Astrocyte (in vitro differentiated cells and primary cell): ENCODE measurements around the gene LNX2.

Experiments used
- CTCF ChIP-seq: IDR thresholded peaks from 2 replicates; pipeline ENCODE4 v1.5.1; 2011; ENCODE audit warnings: low read depth, mild to moderate bottlenecking, inconsistent platforms, low read length, moderate library complexity; ENCODE audit not compliant: insufficient read depth
- EZH2 ChIP-seq: IDR thresholded peaks from 2 replicates; pipeline ENCODE4 v1.6.1; 2012; ENCODE audit warnings: mild to moderate bottlenecking, low read length, inconsistent platforms; ENCODE audit not compliant: insufficient read depth

- TF ChIP-seq CTCF, result no peak
- TF ChIP-seq EZH2, result no peak
These were observed 54.5 kb downstream of the LNX2 start for GRCh38 chr13:27565818-27566217.
